Mesendoderm (in vitro differentiated cells): ENCODE results near the gene SLC17A8.

Experiments used
- DNase-seq: peaks from one replicate; pipeline ENCODE4 v3.0.0; 2013
- H2AK5ac ChIP-seq: 2 replicates; pipeline ENCODE4 v1.6.1; 2013; ENCODE audit warnings: low read length, inconsistent platforms
- H2BK120ac ChIP-seq: 2 replicates; pipeline ENCODE4 v1.6.1; 2013; ENCODE audit warnings: low read depth, mild to moderate bottlenecking, low read length, moderate library complexity, mixed read lengths
- H2BK15ac ChIP-seq: replicated peaks from 2 replicates; pipeline ENCODE4 v1.6.1; 2013; ENCODE audit warnings: low read depth, mild to moderate bottlenecking, moderate library complexity
- H2BK5ac ChIP-seq: 2 replicates; pipeline ENCODE4 v1.6.1; 2013; ENCODE audit warnings: low read length, inconsistent platforms
- H3K18ac ChIP-seq: 2 replicates; pipeline ENCODE4 v1.6.1; 2013; ENCODE audit warnings: mild to moderate bottlenecking, low read length, mixed read lengths
- H3K23ac ChIP-seq: one replicate; pipeline ENCODE4 v1.6.1; 2013; ENCODE audit warnings: low read length
- H3K27ac ChIP-seq: 2 replicates; pipeline ENCODE4 v1.5.1; 2013; ENCODE audit warnings: low read depth, mild to moderate bottlenecking, inconsistent platforms, low read length, moderate library complexity
- H3K27me3 ChIP-seq: 2 replicates; pipeline ENCODE4 v1.6.1; 2013; ENCODE audit warnings: low read length, control low read depth, mild to moderate bottlenecking, inconsistent platforms; ENCODE audit not compliant: insufficient read depth, poor library complexity
- H3K36me3 ChIP-seq: 2 replicates; pipeline ENCODE4 v1.6.1; 2013; ENCODE audit warnings: low read length, inconsistent platforms; ENCODE audit not compliant: control insufficient read depth, insufficient read depth
- H3K4ac ChIP-seq: one replicate; pipeline ENCODE4 v1.6.1; 2013; ENCODE audit warnings: low read depth, mild to moderate bottlenecking, low read length, moderate library complexity
- H3K4me1 ChIP-seq: 2 replicates; pipeline ENCODE4 v1.6.1; 2013; ENCODE audit warnings: low read depth, low read length, inconsistent platforms; ENCODE audit not compliant: control insufficient read depth
- H3K4me2 ChIP-seq: 2 replicates; pipeline ENCODE4 v1.6.1; 2013; ENCODE audit warnings: low read length
- H3K4me3 ChIP-seq: 2 replicates; pipeline ENCODE4 v1.5.1; 2013; ENCODE audit warnings: mild to moderate bottlenecking, low read length
- H3K56ac ChIP-seq: one replicate; pipeline ENCODE4 v1.6.1; 2013; ENCODE audit warnings: low read length
- H3K79me1 ChIP-seq: 2 replicates; pipeline ENCODE4 v1.6.1; 2013; ENCODE audit warnings: low read length, inconsistent platforms
- H3K79me2 ChIP-seq: 2 replicates; pipeline ENCODE4 v1.6.1; 2013; ENCODE audit warnings: mild to moderate bottlenecking, low read length; ENCODE audit not compliant: control insufficient read depth, insufficient read depth
- H3K9ac ChIP-seq: 2 replicates; pipeline ENCODE4 v1.6.1; 2013; ENCODE audit warnings: low read length, inconsistent platforms
- H4K5ac ChIP-seq: one replicate; pipeline ENCODE4 v1.6.1; 2013; ENCODE audit warnings: low read length
- H4K8ac ChIP-seq: one replicate; pipeline ENCODE4 v1.6.1; 2013; ENCODE audit warnings: low read depth, mild to moderate bottlenecking, control low read depth, low read length, moderate library complexity
- WGBS: extraction: QIAGEN DNeasy Blood & Tissue Kit; methylation state at CpG from one replicate; pipeline ENCODE4 v1.1.7; 2013; ENCODE audit warnings: low lambda C conversion rate, missing lambda C conversion rate; ENCODE audit not compliant: insufficient coverage; ENCODE audit errors: extremely low coverage; 5-methylcytosine and 5-hydroxymethylcytosine counted together

Gene SLC17A8

DNA sequence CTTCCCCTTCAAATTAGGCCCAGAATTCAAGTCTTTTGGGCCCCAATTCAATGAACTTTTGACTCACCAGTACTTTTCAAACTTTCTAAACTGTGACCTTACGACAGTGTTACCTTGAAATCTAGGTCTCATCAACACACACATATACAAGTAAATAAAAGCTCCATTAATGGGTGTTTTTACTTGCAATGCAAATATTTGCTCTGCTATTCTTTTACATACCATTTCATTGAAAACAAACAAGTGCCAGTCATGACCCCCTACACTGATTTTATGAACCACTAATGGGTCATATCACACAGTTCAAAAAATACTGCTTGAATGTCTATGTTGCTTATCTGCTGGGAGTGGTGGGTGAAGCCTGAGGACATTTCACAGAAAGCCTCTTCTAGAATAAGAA, 107.7 kb downstream of the SLC17A8 start:
- Histone ChIP-seq H3K27ac (no peak overlapping the region), H3K36me3 (no peaks in the 10 kb centered on the region), H3K4me3 (no peak overlapping the region), H2BK15ac (no peak overlapping the region), H3K27me3 (no peaks in the 10 kb centered on the region), H3K18ac (no peak overlapping the region), H3K23ac (no peak overlapping the region), H3K79me2 (no peaks in the 10 kb centered on the region), H4K5ac (no peak overlapping the region), H3K4me1 (peaks cover 3% of the 10 kb centered on the region), H3K9ac (no peak overlapping the region), H2BK120ac (no peak overlapping the region), H3K4ac (no peak overlapping the region), H2BK5ac (no peak overlapping the region), H2AK5ac (no peak overlapping the region), H3K79me1 (no peaks in the 10 kb centered on the region), H4K8ac (no peak overlapping the region), H3K4me2 (no peak overlapping the region), H3K56ac (no peak overlapping the region)
- WGBS: no CpG with 5 or more reads among the region's 1 CpG
- DNase-seq: no peak

GRCh38 chr12:100468126-100468525, 111.3 kb downstream of the SLC17A8 start:
- Histone ChIP-seq H3K79me2 (no peaks in the 10 kb centered on the region), H3K27me3 (no peaks in the 10 kb centered on the region), H3K79me1 (no peaks in the 10 kb centered on the region), H2BK15ac (no peak overlapping the region), H3K9ac (no peak overlapping the region), H4K8ac (no peak overlapping the region), H3K36me3 (no peaks in the 10 kb centered on the region), H2BK5ac (no peak overlapping the region), H3K56ac (no peak overlapping the region), H3K27ac (no peak overlapping the region), H3K4me3 (no peak overlapping the region), H2AK5ac (no peak overlapping the region), H3K18ac (no peak overlapping the region), H3K23ac (no peak overlapping the region), H4K5ac (no peak overlapping the region), H2BK120ac (no peak overlapping the region), H3K4ac (no peak overlapping the region), H3K4me2 (no peak overlapping the region), H3K4me1 (peaks cover 3% of the 10 kb centered on the region)
- DNase-seq: peak; percentile 51
